Measurements from ENCODE around the gene SH2B3. TPM values are rescaled to one million over a fixed set of nuclear protein-coding genes. Genes with fewer than 3 reads are reported as not detected.

Gene SH2B3
- total RNA-seq, 2 donors from 2014 or later, result 26.4 to 40.9 TPM

- Histone ChIP-seq H3K9me3 (no peaks in the 10 kb centered on the region), H3K27ac (peak overlapping the region; percentile 84), H3K4me1 (peaks cover 17% of the 10 kb centered on the region), H3K9ac (ENCODE audit: low read depth in 2 of 2, low read length in 2 of 2) (peak overlapping the region in 1 of 2 donors; percentile 73), H3K4me3 (peak overlapping the region; percentile 92), H3K27me3 (no peaks in the 10 kb centered on the region), H3K36me3 (no peaks in the 10 kb centered on the region)
- DNase-seq, result peak; percentile 99
- TF ChIP-seq CTCF (IDR thresholded peaks at IDR 0.05), result peak; percentile 58
- intact Hi-C loops (cut with DNase I), result no loop called here
Observed at GRCh38 chr12:111405149-111405858, 419 bp upstream of the SH2B3 start.

- Histone ChIP-seq H3K9me3 (no peaks in the 10 kb centered on the region), H3K36me3 (no peaks in the 10 kb centered on the region), H3K4me3 (peak overlapping the region; percentile 92), H3K27me3 (no peaks in the 10 kb centered on the region), H3K9ac (ENCODE audit: low read depth in 2 of 2, low read length in 2 of 2) (peak overlapping the region; percentile 67 to 77), H3K4me1 (peaks cover 21% of the 10 kb centered on the region), H3K27ac (peak overlapping the region; percentile 84)
- DNase-seq, result peak; percentile 43
- no peak for TF ChIP-seq CTCF (IDR thresholded peaks at IDR 0.05)
- intact Hi-C loops (cut with DNase I), result no loop called here
Observed at GRCh38 chr12:111406474-111407376, 1.0 kb downstream of the SH2B3 start.

- H3K9me3 ChIP-seq, result no peaks in the 10 kb centered on the region
- intact Hi-C loops (cut with DNase I), result no loop called here
- H3K36me3 ChIP-seq, result no peaks in the 10 kb centered on the region
- H3K9ac ChIP-seq (ENCODE audit: low read depth in 2 of 2, low read length in 2 of 2), result peak overlapping the region; percentile 67 to 77
- H3K4me3 ChIP-seq, result peak overlapping the region; percentile 92
- peaks cover 21% of the 10 kb centered on the region for H3K4me1 ChIP-seq
- peak overlapping the region; percentile 84 for H3K27ac ChIP-seq
- H3K27me3 ChIP-seq, result no peaks in the 10 kb centered on the region
- TF ChIP-seq CTCF (IDR thresholded peaks at IDR 0.05), result no peak
- no peak for DNase-seq
Observed at GRCh38 chr12:111407377-111408115, 1.8 kb downstream of the SH2B3 start.

GRCh38 chr12:111408116-111408440, 2.4 kb downstream of the SH2B3 start:
- intact Hi-C loops (cut with DNase I), result no loop called here

More at GRCh38 chr12:111408116-111408440, 2.4 kb downstream of the SH2B3 start:
- TF ChIP-seq CTCF (IDR thresholded peaks at IDR 0.05), result no peak
- Histone ChIP-seq H3K4me3 (peak overlapping the region; percentile 92), H3K36me3 (no peaks in the 10 kb centered on the region), H3K27me3 (no peaks in the 10 kb centered on the region), H3K9ac (ENCODE audit: low read depth in 2 of 2, low read length in 2 of 2) (no peak overlapping the region), H3K9me3 (no peaks in the 10 kb centered on the region), H3K4me1 (peaks cover 23% of the 10 kb centered on the region), H3K27ac (peak overlapping the region; percentile 84)
- DNase-seq, result no peak
